GM13976 (cell line): ENCODE results near the gene ARRDC2.
"Not testable (repeated sequence)": the region's sequence is repeated elsewhere in the genome, so short reads cannot be mapped to it uniquely, and the experiment has no call there.

ENCODE experiments used
- DNase-seq: peaks from one replicate; pipeline ENCODE4 v3.0.0; 2012; ENCODE audit warnings: low spot score
- in situ Hi-C: fragments of 300-500 bp; cut with MboI; formaldehyde crosslinking; loops from one replicate; pipeline ENCODE4 v1.12.0; 2022; ENCODE audit warnings: low sequenced_read_pairs, mixed read lengths, inconsistent platforms; ENCODE audit not compliant: unreplicated experiment
- TF ChIP-seq, protein P1 (sequence below): IDR thresholded peaks from 2 replicates; pipeline ENCODE4 v1.5.1; 2012; ENCODE audit warnings: borderline replicate concordance, mild to moderate bottlenecking; ENCODE audit not compliant: insufficient read depth; ENCODE audit errors: extremely low read depth, missing control alignments, control extremely low read depth

The ARRDC2 gene

GRCh38 chr19:17975032-17975431 is 32.9 kb upstream of the ARRDC2 start:
- TF ChIP-seq, protein P1, sequence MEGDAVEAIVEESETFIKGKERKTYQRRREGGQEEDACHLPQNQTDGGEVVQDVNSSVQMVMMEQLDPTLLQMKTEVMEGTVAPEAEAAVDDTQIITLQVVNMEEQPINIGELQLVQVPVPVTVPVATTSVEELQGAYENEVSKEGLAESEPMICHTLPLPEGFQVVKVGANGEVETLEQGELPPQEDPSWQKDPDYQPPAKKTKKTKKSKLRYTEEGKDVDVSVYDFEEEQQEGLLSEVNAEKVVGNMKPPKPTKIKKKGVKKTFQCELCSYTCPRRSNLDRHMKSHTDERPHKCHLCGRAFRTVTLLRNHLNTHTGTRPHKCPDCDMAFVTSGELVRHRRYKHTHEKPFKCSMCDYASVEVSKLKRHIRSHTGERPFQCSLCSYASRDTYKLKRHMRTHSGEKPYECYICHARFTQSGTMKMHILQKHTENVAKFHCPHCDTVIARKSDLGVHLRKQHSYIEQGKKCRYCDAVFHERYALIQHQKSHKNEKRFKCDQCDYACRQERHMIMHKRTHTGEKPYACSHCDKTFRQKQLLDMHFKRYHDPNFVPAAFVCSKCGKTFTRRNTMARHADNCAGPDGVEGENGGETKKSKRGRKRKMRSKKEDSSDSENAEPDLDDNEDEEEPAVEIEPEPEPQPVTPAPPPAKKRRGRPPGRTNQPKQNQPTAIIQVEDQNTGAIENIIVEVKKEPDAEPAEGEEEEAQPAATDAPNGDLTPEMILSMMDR = no peak
- in situ Hi-C loops = no loop called here
- no peak for DNase-seq

- TF ChIP-seq, protein P1 = no peak
- DNase-seq = no peak
- in situ Hi-C loops = no loop called here
Measured at GRCh38 chr19:17977021-17977420, 30.9 kb upstream of the ARRDC2 start.

- no peak for DNase-seq
- TF ChIP-seq, protein P1 = no peak
- in situ Hi-C loops = no loop called here
Measured at GRCh38 chr19:17977488-17977887, 30.5 kb upstream of the ARRDC2 start.

DNA sequence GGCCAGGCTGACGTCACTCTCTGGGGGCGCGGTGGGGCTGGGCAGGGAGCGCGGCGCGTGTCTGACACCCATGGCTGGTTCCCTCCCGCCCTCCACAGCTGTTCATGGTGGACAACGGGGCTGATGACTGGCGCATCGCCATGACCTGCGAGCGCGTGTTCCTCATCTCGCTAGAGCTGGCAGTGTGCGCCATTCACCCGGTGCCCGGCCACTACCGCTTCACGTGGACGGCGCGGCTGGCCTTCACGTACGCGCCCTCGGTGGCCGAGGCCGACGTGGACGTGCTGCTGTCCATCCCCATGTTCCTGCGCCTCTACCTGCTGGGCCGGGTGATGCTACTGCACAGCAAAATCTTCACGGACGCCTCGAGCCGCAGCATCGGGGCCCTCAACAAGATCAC is 26.4 kb upstream of the ARRDC2 start:
- in situ Hi-C loops = no loop called here
- DNase-seq = no peak
- TF ChIP-seq, protein P1 = no peak

GRCh38 chr19:17982430-17982829 is 25.5 kb upstream of the ARRDC2 start:
- DNase-seq = no peak
- TF ChIP-seq, protein P1 = no peak
- in situ Hi-C loops = no loop called here

DNA sequence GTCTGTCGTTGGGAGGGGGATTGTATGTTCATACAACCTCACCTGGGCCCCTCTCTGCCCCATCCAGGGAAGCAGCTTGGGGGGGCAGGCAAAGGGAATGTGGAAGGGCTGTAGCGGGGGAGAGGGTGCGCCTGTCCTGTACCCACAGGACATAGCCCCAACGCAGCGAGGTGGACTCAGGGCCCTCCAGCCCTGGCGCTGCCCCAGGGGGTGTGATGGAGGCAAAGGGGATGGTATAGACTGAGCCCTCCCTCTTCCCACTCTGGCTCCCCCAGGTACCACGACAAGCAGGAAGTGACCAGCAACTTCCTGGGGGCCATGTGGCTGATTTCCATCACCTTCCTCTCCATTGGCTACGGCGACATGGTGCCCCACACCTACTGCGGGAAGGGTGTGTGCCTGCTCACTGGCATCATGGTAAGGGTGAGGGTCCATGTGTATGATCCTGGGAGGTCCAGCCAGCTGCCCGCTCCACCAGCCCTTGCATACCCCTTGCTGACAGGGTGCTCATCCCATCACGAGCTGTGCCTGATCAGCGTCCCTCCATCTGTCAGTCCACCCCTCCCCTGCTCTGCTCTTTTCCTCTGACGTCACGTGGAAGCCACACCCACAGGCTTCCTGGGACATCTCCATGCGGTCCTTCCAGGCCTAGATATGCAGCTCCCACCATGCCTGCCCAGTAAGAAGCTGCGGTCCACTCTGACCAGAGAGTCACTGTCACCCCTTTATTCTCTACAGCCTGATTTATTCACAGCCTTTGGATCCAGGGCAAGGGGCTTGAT is 22.7 kb upstream of the ARRDC2 start:
- in situ Hi-C loops = no loop called here
- TF ChIP-seq, protein P1 = no peak
- DNase-seq = no peak

DNA sequence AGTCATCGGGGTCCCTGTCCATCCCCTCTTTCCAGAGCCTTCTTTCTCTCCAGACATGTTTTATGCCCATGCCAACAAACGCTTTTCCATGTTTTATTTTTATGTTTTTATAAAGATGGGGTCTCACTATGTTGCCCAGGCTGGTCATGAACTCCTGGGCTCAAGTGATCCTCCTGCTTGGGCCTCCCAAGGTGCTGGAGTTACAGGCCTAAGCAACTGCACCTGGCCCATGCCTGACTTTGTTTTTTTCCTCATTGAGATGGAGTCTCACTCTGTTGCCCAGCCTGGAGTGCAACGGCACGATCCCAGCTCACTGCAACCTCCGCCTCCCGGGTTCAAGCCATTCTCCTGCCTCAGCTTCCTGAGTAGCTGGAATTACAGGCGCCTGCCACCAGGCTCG is 21.4 kb upstream of the ARRDC2 start:
- not testable (repeated sequence) for DNase-seq

More for the DNA sequence above, 21.4 kb upstream of the ARRDC2 start:
- in situ Hi-C loops = not testable (repeated sequence)
